Omental fat pad (tissue), 4 donors: ENCODE data around the gene TEX19. TPM values are rescaled to one million over a fixed set of nuclear protein-coding genes. Genes with fewer than 3 reads are reported as not detected.

Experiments used
- ATAC-seq: fragments of 150-250 bp; one replicate; pipeline ENCODE4 v1.9.1; 2016; ENCODE audit warnings: mild to moderate bottlenecking, moderate library complexity; ENCODE audit not compliant: low FRiP score
- DNase-seq: peaks from one replicate; pipeline ENCODE4 v3.0.0-alpha.2; 2019; ENCODE audit warnings: low spot score
- CTCF ChIP-seq, 3 donors: fragments of 450-650 bp; IDR thresholded peaks; one replicate each; pipeline ENCODE4 v1.5.1; 2016 to 2017; ENCODE audit warnings: antibody characterized with exemption in 3 of 3, mild to moderate bottlenecking in 3 of 3, moderate library complexity in 2 of 3
- total RNA-seq, 4 donors: library from RNA; depleted of rRNA; stranded (reverse); fragments of >200 nt; gene quantifications; one replicate each; pipeline ENCODE4 v1.1.0, GENCODE V29; 2016

TEX19 gene
- total RNA-seq, 4 donors from 2014 or later, result not detected

DNA sequence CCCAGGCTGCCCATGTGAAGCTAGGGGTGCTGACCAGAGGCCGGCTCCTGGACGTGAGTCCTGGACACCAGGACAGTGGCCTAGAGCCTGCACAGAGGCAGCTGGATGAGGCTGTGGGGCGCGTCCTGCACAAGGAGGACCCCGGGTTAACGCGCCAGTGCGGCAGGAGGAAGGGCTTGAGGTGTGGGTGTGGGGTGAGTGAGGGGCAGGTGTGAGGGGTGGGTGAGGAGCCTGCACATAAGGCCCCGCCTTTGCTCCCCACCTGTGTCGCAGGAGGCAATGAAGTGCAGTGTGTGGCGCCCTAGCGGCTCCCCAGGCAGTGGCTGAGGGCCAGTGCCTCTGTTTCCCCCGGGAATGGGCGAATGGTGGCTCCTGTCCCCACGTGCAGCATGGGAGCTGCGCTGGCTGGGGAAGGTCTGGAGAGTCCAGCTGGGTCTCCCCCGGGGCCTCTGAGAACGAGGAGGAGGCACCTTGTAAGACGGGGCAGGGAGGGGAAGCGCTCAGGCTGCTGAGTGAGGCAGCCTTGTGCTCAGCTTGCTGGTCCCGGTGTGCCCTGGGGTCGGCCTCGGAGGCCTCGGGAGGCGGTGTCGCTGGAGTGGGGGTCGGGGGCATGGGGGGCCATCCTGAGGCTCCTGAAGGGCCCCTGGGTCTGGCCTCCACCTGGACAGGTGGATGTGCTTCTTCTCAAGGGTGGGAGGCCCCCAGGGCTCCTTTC lies 44.9 kb upstream of the TEX19 start:
- ATAC-seq (no peak), DNase-seq (no peak)
- no peak for TF ChIP-seq CTCF (IDR thresholded peaks at IDR 0.05)

- no peak for ATAC-seq
- DNase-seq, result no peak
- TF ChIP-seq CTCF (IDR thresholded peaks at IDR 0.05), result no peak
Measured at GRCh38 chr17:82314727-82315605, 44.1 kb upstream of the TEX19 start.

- DNase-seq, result no peak
- ATAC-seq, result peak; percentile 13
- no peak for TF ChIP-seq CTCF (IDR thresholded peaks at IDR 0.05)
Measured at GRCh38 chr17:82315703-82316358, 43.2 kb upstream of the TEX19 start.

DNA sequence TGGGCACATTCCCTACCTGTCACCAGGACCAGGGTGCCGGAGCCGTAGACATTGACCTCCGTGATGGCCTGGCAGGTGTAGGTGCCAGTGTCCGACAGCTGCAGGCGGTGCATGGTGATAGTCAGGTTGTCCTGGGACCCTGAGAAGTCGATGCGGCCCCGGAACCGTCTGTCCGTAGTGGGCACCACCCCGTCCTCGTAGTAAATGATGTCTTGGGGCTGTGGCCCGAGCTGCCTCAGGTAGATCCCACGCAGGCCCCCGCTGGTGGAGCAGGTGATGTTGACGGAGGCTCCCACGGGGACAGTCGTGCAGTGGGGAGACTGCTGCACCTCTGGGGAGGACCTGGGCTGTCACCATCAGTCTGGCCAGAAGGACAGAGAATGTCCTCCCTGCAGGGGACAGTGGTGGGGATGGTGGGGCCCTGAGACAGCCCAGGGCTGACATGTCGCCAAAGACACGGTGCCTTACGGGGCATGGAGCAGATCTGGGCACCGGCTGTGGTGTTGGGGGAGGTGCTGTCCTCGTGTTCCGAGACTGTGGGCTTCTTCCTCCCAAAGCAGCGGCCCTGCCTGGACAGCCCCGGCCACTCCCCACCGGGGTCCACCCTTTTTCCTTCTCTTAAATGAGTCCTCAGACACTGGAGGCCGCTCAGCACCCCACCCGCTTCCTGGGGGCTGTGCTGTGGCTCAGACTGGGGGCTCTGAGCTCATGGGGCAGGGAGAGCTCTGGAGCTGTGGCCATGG lies 42.2 kb upstream of the TEX19 start:
- no peak for TF ChIP-seq CTCF (IDR thresholded peaks at IDR 0.05)

DNA sequence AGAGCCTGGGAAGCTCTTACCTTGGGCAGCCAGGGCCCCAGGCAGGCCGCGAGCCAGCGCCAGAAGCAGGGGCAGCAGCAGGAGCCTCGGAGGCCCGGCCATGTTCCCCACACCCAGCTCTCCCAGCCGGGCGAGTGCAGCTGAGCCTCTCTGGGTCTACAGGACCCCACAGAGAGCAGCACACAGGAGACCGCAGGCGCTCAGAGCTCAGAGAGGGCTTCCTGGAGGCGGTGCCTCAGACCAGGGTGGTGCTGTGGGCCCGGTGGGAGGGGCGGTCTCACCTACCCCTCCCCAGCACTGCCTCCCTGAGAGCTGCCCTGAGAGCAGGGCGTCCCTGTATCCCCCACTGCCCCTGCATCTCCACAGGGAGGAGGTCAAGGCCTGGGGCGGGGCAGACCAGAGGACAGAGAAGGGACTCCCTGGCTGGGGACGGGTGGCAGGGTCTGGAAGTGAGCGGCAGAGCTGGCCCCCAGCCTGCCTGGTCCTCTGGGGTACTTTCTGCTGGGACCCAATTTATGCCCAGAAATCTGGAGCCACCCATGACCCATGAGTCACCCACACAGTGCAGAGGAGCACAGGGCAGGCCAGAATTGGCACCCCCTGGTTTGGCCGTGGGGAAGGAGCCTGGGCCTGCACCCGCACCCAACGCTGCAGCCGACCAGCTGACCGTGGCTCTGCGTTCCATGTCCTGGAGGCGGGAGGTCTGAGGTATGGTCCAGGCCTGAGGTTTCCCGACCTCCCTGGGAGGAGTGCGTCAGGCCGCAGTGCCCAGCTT lies 41.5 kb upstream of the TEX19 start, which contains the start of gene CD7:
Gene CD7, minus strand, starts transcription at position 215 of the 775 bp plus-strand sequence. Its CDS starts 113 bp downstream, at position 102.
- ATAC-seq (no peak), DNase-seq (no peak)
- no peak for TF ChIP-seq CTCF (IDR thresholded peaks at IDR 0.05)

More for the DNA sequence above, 42.2 kb upstream of the TEX19 start:
- no peak for DNase-seq
- ATAC-seq, result peak; percentile 8

- TF ChIP-seq CTCF (IDR thresholded peaks at IDR 0.05), result no peak
- DNase-seq, result no peak
Measured at GRCh38 chr17:82318169-82318498, 40.9 kb upstream of the TEX19 start.

More at GRCh38 chr17:82318169-82318498, 40.9 kb upstream of the TEX19 start:
- ATAC-seq, result no peak
